Esophagus squamous epithelium (tissue), 4 donors: ENCODE measurements around the gene CD200.

Experiments used
- POLR2A ChIP-seq, 4 donors: fragments of 450-650 bp; IDR thresholded peaks; one replicate each; pipeline ENCODE4 v1.6.1; 2017; ENCODE audit warnings: antibody characterized with exemption in 4 of 4, mild to moderate bottlenecking in 4 of 4, moderate library complexity in 3 of 4
- TF ChIP-seq, protein P1 (sequence below), 6 experiments: fragments of 450-650 bp in 4 of 6; fragments of 200-600 bp in 2 of 6; sonication (generic) in 2 of 6; IDR thresholded peaks; one replicate each; pipeline ENCODE4 v1.5.1; 2016 to 2019; ENCODE audit warnings: antibody characterized with exemption in 6 of 6, mild to moderate bottlenecking in 4 of 6, moderate library complexity in 4 of 6

DNA sequence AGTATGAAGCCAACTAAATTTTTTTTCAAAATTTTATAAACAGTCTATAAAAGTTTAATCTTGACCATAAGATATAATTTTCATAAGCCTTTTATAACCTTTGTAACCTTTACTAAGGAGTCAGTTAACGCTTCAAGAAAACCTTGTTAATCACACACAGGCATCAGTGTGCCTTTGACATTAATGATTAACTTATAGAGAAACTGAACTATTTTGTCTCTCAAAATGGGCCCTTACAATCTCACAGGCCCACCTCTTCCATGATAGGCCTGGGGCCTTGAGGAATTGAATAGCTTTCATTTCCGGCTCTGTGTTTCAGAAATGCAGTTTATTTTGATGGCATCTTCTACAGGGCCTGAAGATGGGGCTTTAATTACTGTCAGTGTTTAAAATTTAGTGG is 70.1 kb downstream of the CD200 start:
- TF ChIP-seq, protein P1, sequence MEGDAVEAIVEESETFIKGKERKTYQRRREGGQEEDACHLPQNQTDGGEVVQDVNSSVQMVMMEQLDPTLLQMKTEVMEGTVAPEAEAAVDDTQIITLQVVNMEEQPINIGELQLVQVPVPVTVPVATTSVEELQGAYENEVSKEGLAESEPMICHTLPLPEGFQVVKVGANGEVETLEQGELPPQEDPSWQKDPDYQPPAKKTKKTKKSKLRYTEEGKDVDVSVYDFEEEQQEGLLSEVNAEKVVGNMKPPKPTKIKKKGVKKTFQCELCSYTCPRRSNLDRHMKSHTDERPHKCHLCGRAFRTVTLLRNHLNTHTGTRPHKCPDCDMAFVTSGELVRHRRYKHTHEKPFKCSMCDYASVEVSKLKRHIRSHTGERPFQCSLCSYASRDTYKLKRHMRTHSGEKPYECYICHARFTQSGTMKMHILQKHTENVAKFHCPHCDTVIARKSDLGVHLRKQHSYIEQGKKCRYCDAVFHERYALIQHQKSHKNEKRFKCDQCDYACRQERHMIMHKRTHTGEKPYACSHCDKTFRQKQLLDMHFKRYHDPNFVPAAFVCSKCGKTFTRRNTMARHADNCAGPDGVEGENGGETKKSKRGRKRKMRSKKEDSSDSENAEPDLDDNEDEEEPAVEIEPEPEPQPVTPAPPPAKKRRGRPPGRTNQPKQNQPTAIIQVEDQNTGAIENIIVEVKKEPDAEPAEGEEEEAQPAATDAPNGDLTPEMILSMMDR (IDR thresholded peaks at IDR 0.05), result no peak
- no peak for TF ChIP-seq POLR2A (IDR thresholded peaks at IDR 0.05)
